Embryonic facial prominence (tissue), 1 donor: ENCODE data around the gene RAB11FIP3.
"Not testable (repeated sequence)": the region's sequence is repeated elsewhere in the genome, so short reads cannot be mapped to it uniquely, and the experiment has no call there.

Experiments
- DNase-seq: peaks from one replicate; pipeline ENCODE4 v3.0.0-alpha.2; 2016; ENCODE audit errors: extremely low spot score

RAB11FIP3 gene

DNA sequence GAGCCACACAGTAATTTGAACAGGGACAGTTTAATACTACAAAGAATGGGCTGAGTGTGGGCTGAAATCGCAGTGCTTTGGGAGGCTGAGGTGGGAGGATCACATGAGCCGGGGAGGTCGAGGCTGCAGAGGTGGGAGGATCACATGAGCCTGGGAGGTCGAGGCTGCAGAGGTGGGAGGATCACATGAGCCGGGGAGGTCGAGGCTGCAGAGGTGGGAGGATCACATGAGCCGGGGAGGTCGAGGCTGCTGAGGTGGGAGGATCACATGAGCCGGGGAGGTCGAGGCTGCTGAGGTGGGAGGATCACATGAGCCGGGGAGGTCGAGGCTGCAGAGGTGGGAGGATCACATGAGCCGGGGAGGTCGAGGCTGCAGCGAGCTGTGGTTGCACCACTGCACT is 69.2 kb downstream of the RAB11FIP3 start:
- DNase-seq, result not testable (repeated sequence)

DNA sequence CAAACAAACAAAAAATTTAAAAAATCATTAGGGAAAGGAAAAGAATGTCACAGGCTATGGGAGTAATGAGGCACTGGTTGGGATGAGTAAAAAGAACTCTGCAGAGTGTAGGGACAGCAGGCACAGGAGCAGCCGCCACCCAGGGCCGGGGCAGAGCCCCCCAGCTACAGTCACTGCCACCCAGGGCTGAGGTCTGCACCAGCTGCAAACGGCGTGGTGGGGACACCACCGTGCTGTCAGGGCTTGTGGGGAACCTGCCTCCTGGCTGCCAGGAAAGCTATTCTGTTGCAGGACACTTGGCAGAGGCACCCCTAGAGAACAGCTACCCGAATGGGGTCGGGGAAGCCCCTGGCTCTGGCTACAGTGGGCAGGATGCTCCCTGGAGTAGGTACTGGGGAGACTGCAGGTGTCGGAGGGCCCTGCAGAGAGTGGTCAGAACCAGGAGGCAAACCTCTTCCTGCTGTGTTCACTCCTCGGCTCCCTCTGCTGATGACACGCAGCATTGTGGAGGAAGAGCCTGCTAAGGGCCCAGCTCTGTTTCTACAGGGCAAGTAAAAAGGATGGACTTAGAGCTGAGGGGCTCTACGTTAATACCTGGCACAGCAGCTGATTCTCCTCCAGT is 69.8 kb downstream of the RAB11FIP3 start:
- DNase-seq, result no peak

DNA sequence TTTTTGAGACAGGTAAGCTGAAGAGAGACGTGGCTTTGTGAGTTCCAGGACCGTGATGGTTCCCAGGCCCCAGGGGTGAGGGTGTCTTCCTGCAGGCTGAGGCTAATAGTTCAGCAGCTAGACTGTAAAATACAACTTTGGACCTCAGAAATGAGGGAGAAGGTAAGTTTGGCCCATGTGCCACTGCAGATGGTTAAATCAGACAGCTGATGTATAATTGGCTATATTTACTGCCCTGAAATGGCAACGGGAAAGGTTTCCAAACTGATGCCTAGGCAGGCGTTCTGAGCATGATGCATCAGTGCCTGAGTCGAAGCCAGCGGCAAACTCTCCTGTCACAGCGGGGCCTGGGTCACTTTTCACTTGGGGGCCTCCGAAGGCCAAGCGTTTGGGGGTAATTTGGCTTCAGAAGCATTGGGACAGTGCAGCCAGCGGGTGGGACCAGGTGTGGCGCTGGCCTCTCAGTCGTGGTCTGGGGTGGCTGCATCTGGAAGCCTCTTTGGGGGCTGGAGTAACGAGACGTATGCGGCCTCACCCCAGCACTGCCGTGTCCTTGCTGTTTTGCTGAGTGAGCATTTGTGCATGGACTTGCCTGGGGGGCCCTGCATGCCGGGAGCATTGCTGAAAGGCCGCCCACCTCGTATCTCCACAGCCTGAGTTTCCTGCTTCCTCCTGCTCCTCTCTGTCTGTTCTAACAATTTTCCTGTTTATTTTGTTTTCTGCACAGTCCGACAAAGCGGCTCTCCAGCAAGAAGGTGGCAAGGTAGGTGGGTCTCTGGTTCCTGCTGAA is 70.8 kb downstream of the RAB11FIP3 start:
- DNase-seq, result no peak

DNA sequence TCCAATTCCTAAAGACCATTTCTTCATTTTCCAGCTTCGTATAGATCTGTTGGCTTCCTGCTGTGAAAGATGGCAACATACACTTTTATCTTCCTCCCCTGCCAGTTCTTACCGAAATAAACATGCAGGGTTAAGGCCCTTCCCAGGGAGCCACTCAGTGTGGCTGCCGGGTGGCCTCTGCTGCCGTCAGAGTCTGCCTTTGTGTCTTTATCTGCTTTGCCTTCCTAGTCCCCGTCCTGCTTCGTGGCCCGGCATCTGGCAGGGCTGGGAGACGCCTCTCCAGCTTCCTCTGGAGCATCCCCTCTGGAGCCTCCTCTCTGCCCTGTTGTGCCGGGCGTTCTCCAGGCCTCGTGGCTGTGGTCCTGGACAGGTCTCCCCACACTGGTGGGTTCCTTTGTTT is 71.8 kb downstream of the RAB11FIP3 start:
- DNase-seq, result no peak

DNA sequence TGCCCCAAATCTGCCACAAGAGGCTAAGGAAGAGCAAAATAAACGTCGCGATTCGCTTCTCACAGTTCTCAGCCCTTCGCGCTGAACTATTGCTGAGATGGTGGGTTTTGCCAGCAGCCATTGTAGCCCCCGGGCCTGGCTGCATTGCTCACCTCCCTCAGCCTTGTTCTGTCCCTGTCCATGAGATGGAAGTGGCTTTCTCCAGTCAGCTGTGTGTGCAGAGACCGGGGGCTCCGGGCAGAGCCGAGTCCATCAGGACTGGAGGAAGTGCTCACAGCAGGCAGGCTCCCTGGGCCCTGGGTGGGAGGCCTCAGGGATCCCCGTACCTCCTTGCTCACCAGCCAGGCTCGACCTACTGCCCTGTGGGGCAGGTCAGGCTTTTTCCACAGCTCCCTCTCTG is 74.5 kb downstream of the RAB11FIP3 start:
- no peak for DNase-seq

- DNase-seq, result no peak
These were observed 75.3 kb downstream of the RAB11FIP3 start for GRCh38 chr16:500709-501108.

DNA sequence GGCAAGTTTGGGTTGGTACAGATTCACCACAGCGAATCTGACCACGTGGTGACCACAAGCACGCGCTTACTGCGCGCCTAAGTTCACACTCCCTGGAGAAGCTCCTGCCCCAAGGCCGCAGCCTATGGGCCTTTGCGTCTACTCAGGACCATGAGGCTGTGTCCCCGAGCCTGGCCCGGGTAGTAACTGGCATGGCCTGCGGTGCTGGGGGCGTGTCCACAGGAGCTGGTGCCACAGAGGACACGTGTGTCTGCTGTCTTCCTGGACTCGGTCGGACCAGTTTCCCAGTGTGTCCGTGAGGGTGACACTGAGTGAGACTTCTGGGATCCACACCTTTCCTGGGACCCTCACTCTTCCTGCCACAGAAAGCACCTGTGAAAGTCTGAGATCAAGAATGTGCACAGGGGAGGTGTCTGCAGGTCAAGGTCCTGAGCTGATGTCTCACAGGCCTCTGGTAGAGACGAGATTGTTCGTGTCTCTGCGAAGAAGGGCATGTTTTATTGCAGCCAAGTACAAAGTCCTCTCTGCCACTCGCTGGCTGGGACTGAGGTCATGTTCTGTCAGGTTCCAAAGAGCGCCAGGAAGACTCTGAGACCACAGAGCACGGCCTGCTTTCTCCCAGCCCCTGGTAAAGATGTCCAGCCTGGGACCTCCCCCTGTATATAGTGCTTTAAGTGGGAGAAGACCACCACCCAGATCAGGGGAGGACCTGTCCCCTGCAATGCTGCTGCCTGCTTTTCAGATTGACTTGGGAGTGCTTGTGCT is 76.9 kb downstream of the RAB11FIP3 start:
- DNase-seq, result no peak

GRCh38 chr16:503150-504071 is 78.0 kb downstream of the RAB11FIP3 start:
- no peak for DNase-seq

DNA sequence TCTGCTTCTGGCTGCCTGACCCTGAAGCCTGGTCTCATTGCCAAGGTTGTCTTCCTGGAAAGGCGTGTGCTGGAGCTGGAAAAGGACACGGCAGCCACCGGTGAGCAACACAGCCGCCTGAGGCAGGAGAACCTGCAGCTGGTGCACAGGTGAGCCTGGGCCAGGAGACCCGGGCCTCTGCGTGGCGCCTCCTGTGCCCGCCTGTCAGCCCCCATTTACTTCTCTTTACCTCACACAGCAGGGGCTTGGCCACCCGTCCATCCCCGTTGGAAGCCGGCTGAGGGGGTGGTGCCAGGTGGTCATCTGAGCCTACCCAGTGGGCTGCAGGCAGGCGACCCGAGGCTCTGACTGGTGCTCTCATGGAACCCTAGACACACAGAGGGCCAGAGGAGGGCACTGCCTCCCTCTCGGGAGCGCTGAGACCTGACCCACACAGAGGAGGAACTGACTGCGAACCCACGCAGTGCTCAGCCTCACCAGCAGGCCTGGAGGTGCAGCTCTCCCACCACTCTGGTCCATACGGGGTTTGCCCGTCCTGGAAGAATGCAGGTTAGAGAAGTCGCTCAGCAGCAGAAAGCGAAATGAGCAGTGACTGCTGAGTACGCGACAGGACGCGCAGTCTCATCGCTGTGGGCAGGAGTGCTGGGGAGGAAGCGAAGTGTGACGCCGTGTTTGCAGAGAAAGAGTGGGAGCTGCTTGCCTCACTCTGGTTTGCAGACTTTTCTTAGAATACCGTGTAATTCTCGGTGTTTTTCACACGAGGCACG is 80.2 kb downstream of the RAB11FIP3 start:
- DNase-seq, result no peak

DNA sequence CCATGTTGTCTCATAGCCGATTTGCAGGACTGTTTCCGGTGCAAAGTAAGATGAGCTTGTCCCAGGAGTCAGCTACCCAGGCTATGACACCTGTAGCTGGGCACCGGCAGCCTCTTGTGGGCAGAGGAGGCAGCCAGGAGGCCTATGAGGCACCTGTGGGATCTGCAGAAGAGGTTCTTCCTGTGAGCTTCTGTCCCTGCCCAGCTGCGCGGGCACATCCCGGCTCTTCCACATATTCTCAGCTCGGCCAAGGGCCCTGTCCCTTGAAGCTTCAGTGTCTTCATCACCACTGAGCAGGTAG is 80.7 kb downstream of the RAB11FIP3 start:
- DNase-seq, result no peak

DNA sequence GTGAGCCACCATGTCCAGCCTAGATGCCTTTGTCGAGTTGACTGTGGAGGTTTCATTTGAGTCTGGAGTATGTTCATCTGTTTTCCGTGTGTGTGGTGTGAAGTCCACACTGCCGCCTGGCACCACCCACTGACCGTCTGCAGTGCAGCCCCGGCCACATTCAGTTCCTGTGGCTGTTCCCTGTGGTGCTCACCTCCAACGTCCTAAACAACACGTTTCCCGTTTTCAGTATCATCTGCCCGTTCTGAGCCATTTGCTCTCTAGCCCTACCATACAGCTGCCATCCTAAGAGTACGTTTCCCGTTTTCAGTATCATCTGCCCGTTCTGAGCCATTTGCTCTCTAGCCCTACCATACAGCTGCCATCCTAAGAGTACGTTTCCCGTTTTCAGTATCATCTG is 82.1 kb downstream of the RAB11FIP3 start:
- not testable (repeated sequence) for DNase-seq

- no peak for DNase-seq
These were observed 82.5 kb downstream of the RAB11FIP3 start for GRCh38 chr16:507996-508395.

GRCh38 chr16:508884-509736 is 83.7 kb downstream of the RAB11FIP3 start:
- DNase-seq, result no peak

GRCh38 chr16:510066-510825 is 84.8 kb downstream of the RAB11FIP3 start:
- no peak for DNase-seq

- DNase-seq, result no peak
These were observed 87.4 kb downstream of the RAB11FIP3 start for GRCh38 chr16:512802-513201.

DNA sequence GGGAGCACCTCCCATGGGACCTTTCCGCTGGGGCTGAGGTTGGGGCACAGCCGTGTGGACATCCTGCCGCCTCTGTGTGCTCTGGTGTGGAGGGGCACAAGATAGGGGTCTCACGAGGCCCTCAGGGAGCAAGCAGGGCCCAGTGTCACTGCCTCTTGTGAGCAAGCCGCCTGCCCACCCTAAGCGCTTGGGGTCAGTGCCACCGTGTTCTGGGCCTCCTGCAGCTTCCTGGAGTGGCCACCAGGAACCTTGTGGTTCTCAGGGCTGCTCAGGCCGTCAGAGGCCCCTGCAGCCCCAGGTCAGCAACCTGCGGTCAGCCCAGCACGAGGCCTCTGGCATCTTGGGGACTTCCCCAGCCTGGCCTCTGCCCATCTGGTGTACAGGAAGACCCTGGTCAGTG is 88.5 kb downstream of the RAB11FIP3 start:
- no peak for DNase-seq

DNA sequence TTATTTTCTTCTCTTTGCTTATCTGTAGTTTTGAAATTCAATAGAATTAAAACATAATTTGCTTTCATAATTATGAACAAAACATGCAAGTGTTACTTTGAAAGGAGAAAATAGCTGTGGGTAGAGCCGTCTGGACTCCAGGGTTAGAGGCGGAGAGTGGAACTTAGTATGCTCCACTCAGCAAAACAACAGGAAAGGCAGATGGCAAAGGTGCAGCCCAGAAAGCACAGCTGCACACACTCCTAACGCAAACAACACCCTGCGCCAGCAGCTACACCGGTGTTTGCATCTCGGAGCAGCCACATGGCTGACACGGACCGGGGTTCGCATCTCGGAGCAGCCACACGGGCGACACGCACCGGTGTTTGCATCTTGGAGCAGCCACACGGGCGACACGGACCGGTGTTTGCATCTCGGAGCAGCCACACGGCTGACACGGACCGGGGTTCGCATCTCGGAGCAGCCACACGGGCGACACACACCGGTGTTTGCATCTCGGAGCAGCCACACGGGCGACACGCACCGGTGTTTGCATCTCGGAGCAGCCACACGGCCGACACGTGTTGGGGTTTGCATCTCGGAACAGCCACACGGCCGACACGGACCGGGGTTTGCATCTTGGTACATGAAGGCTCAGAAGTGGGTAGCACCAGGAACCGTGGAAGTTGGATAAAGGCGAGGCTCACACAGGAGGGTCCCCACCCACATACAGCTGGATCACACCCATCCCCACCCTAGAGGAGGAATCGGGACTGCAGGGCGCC is 89.9 kb downstream of the RAB11FIP3 start:
- DNase-seq, result no peak

- no peak for DNase-seq
These were observed 90.4 kb downstream of the RAB11FIP3 start for GRCh38 chr16:515939-516226.

DNA sequence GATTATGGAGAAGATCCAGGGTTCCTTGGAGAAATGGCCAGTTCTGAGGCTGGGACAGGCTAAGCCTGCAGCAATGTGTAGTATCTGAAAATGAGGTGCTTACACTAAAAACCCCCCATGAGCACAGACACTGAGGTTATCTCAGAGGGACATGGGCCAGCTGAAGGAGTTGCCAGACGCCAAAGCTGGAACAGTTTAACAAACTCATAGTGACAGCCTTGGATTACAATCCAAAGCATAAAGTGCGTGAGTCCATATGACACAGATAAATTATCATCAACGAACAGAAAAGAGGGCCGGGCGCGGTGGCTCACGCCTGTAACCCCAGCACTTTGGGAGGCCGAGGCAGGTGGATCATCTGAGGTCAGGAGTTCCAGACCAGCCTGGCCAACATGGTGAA is 90.9 kb downstream of the RAB11FIP3 start:
- no peak for DNase-seq
